H9 (cell line): ENCODE measurements around the gene AVPR2. TPM values are rescaled to one million over a fixed set of nuclear protein-coding genes. Genes with fewer than 3 reads are reported as not detected.

Experiments used
- DNase-seq: peaks from one replicate; pipeline ENCODE4 v3.0.0-alpha.2; 2017
- H2AFZ ChIP-seq: one replicate; pipeline ENCODE4 v1.6.1; 2013; ENCODE audit warnings: mild to moderate bottlenecking, low read length, control low read depth, moderate library complexity
- H2AK5ac ChIP-seq: 2 replicates; pipeline ENCODE4 v1.6.1; 2013; ENCODE audit warnings: low read length, control low read depth, mixed read lengths; ENCODE audit not compliant: insufficient read length
- H2BK120ac ChIP-seq: one replicate; pipeline ENCODE4 v1.6.1; 2013; ENCODE audit warnings: low read depth, mild to moderate bottlenecking, low read length, control low read depth, inconsistent platforms; ENCODE audit not compliant: poor library complexity, severe bottlenecking
- H2BK12ac ChIP-seq: 2 replicates; pipeline ENCODE4 v1.6.1; 2013; ENCODE audit warnings: low read length, control low read depth, mixed read lengths, low read depth; ENCODE audit not compliant: insufficient read length
- H2BK15ac ChIP-seq: 2 replicates; pipeline ENCODE4 v1.6.1; 2013; ENCODE audit warnings: low read depth, low read length, control low read depth
- H2BK20ac ChIP-seq: one replicate; pipeline ENCODE4 v1.6.1; 2013; ENCODE audit warnings: low read depth, mild to moderate bottlenecking, low read length, control low read depth, inconsistent platforms; ENCODE audit not compliant: poor library complexity, severe bottlenecking
- H2BK5ac ChIP-seq: 2 replicates; pipeline ENCODE4 v1.6.1; 2013; ENCODE audit warnings: low read length, control low read depth, mixed read lengths; ENCODE audit not compliant: insufficient read length
- H3K14ac ChIP-seq: 2 replicates; pipeline ENCODE4 v1.6.1; 2013; ENCODE audit warnings: low read length, control low read depth; ENCODE audit not compliant: insufficient read depth
- H3K18ac ChIP-seq: 2 replicates; pipeline ENCODE4 v1.6.1; 2013; ENCODE audit warnings: low read depth, mild to moderate bottlenecking, mixed read lengths, low read length, control low read depth; ENCODE audit not compliant: insufficient read length
- H3K23ac ChIP-seq: 2 replicates; pipeline ENCODE4 v1.6.1; 2013; ENCODE audit warnings: low read length, control low read depth, mixed read lengths, low read depth; ENCODE audit not compliant: insufficient read length
- H3K23me2 ChIP-seq: 2 replicates; pipeline ENCODE4 v1.6.1; 2013; ENCODE audit warnings: low read depth, mild to moderate bottlenecking, mixed read lengths, low read length, control low read depth; ENCODE audit not compliant: insufficient read length, poor library complexity, severe bottlenecking
- H3K27ac ChIP-seq: 2 replicates; pipeline ENCODE4 v1.5.1; 2013; ENCODE audit warnings: low read length, control low read depth, mixed read lengths, low read depth; ENCODE audit not compliant: insufficient read length
- H3K27me3 ChIP-seq: 2 replicates; pipeline ENCODE4 v1.6.1; 2013; ENCODE audit warnings: low read length, control low read depth, inconsistent platforms; ENCODE audit not compliant: insufficient read depth
- H3K4ac ChIP-seq: 2 replicates; pipeline ENCODE4 v1.6.1; 2013; ENCODE audit warnings: low read depth, mild to moderate bottlenecking, control low read depth, inconsistent platforms, low read length, moderate library complexity
- H3K4me1 ChIP-seq: 2 replicates; pipeline ENCODE4 v1.6.1; 2013; ENCODE audit warnings: low read length, control low read depth, inconsistent platforms; ENCODE audit not compliant: insufficient read depth
- H3K4me2 ChIP-seq: 2 replicates; pipeline ENCODE4 v1.6.1; 2013; ENCODE audit warnings: low read length, control low read depth, mixed read lengths; ENCODE audit not compliant: insufficient read length, insufficient read depth
- H3K56ac ChIP-seq: 2 replicates; pipeline ENCODE4 v1.6.1; 2013; ENCODE audit warnings: low read depth, mild to moderate bottlenecking, mixed read lengths, low read length, control low read depth; ENCODE audit not compliant: insufficient read length
- H3K79me1 ChIP-seq: 2 replicates; pipeline ENCODE4 v1.6.1; 2013; ENCODE audit warnings: low read depth, mild to moderate bottlenecking, moderate library complexity, low read length, control low read depth, inconsistent platforms; ENCODE audit not compliant: insufficient read depth, poor library complexity, severe bottlenecking
- H3K79me2 ChIP-seq: 2 replicates; pipeline ENCODE4 v1.6.1; 2013; ENCODE audit warnings: low read length, control low read depth, inconsistent platforms; ENCODE audit not compliant: insufficient read depth
- H3K9ac ChIP-seq: 2 replicates; pipeline ENCODE4 v1.6.1; 2013; ENCODE audit warnings: low read length, control low read depth, mixed read lengths; ENCODE audit not compliant: insufficient read length; ENCODE audit errors: extremely low read depth
- H3K9me3 ChIP-seq: one replicate; pipeline ENCODE4 v1.6.1; 2013; ENCODE audit warnings: low read depth, low read length, inconsistent platforms; ENCODE audit not compliant: control insufficient read depth
- H3T11ph ChIP-seq: one replicate; pipeline ENCODE4 v1.6.1; 2013; ENCODE audit warnings: mild to moderate bottlenecking, low read length, control low read depth, inconsistent platforms
- H4K20me1 ChIP-seq: one replicate; pipeline ENCODE4 v1.6.1; 2013; ENCODE audit not compliant: control insufficient read depth, insufficient read length, insufficient read depth
- H4K5ac ChIP-seq: 2 replicates; pipeline ENCODE4 v1.6.1; 2013; ENCODE audit warnings: low read depth, mild to moderate bottlenecking, mixed read lengths, low read length, control low read depth; ENCODE audit not compliant: insufficient read length
- H4K8ac ChIP-seq: replicated peaks from 2 replicates; pipeline ENCODE4 v1.6.1; 2013; ENCODE audit warnings: low read length, control low read depth, mixed read lengths, low read depth; ENCODE audit not compliant: insufficient read length
- H4K91ac ChIP-seq: 2 replicates; pipeline ENCODE4 v1.6.1; 2013; ENCODE audit warnings: low read depth, mild to moderate bottlenecking, moderate library complexity, mixed read lengths, low read length, control low read depth; ENCODE audit not compliant: insufficient read length
- H3K27ac Mint-ChIP-seq, 3 experiments: 2 replicates in 2 of 3; 3 replicates in 1 of 3; pipeline ENCODE4 v1.8.0; 2020 to 2021; ENCODE audit warnings: mixed read lengths in 3 of 3, mild to moderate bottlenecking in 1 of 3, moderate library complexity in 1 of 3
- H3K27me3 Mint-ChIP-seq: 2 replicates; pipeline ENCODE4 v1.8.0; 2021; ENCODE audit warnings: low read depth, mild to moderate bottlenecking, moderate library complexity, mixed read lengths
- H3K36me3 Mint-ChIP-seq, 3 experiments: 2 replicates in 2 of 3; 3 replicates in 1 of 3; pipeline ENCODE4 v1.8.0; 2020 to 2021; ENCODE audit warnings: low read depth in 3 of 3, mixed read lengths in 3 of 3; ENCODE audit not compliant: insufficient read depth in 1 of 3
- H3K4me1 Mint-ChIP-seq, 2 experiments: 2 replicates each; pipeline ENCODE4 v1.8.0; 2020; ENCODE audit warnings: mixed read lengths in 2 of 2
- H3K4me3 Mint-ChIP-seq, 2 experiments: 2 replicates in 1 of 2; 3 replicates in 1 of 2; pipeline ENCODE4 v1.8.0; 2020 to 2021; ENCODE audit warnings: mild to moderate bottlenecking in 2 of 2, mixed read lengths in 2 of 2, moderate library complexity in 1 of 2
- H3K9me3 Mint-ChIP-seq, 2 experiments: 2 replicates in 1 of 2; 3 replicates in 1 of 2; pipeline ENCODE4 v1.8.0; 2020; ENCODE audit warnings: mild to moderate bottlenecking in 2 of 2, mixed read lengths in 2 of 2, moderate library complexity in 1 of 2
- CTCF ChIP-seq: fragments of 200-600 bp; sonication (generic); conservative IDR thresholded peaks from 3 replicates; pipeline ENCODE4 v1.8.0; 2021; ENCODE audit warnings: antibody characterized with exemption, mild to moderate bottlenecking
- WGBS: extraction: QIAGEN DNeasy Blood & Tissue Kit; methylation state at CpG from one replicate; pipeline ENCODE4 v1.1.7; 2013; ENCODE audit warnings: missing lambda C conversion rate, low lambda C conversion rate, mixed read lengths; ENCODE audit not compliant: insufficient read length; ENCODE audit errors: extremely low coverage; 5-methylcytosine and 5-hydroxymethylcytosine counted together
- total RNA-seq: library from RNA; stranded (reverse); gene quantifications from 2 replicates; pipeline ENCODE4 v1.2.1, GENCODE V29; 2021

Gene AVPR2
- total RNA-seq, 1 experiment from 2014 or later, result not detected

GRCh38 chrX:153882557-153882956 lies 21.9 kb upstream of the AVPR2 start:
- no peak overlapping the region for H2AFZ ChIP-seq
- H3K4me1 ChIP-seq, result no peaks in the 10 kb centered on the region; the same call in none of the 2 replicates
- H3K9me3 ChIP-seq, result no peaks in the 10 kb centered on the region
- no peak overlapping the region for H2BK15ac ChIP-seq
- no peak overlapping the region for H3K14ac ChIP-seq
- Mint-ChIP-seq H3K4me3 (peak overlapping the region in 1 of 2 experiments; percentile 32; a peak in 1 of 5 replicates), H3K36me3 (peaks cover 4 to 10% (median 4%) of the 10 kb centered on the region in 3 experiments; a peak in 6 of 7 replicates), H3K27me3 (peaks cover 31% of the 10 kb centered on the region), H3K9me3 (peaks cover 48 to 69% of the 10 kb centered on the region in 2 experiments), H3K27ac (no peak overlapping the region), H3K4me1 (peaks cover 29 to 56% of the 10 kb centered on the region in 2 experiments)
- H4K5ac ChIP-seq, result no peak overlapping the region
- no peak overlapping the region for H4K8ac ChIP-seq
- H3K79me2 ChIP-seq, result no peaks in the 10 kb centered on the region
- no peak for DNase-seq
- H2BK120ac ChIP-seq, result no peak overlapping the region
- no peak overlapping the region for H3K9ac ChIP-seq
- no peak overlapping the region for H3K23ac ChIP-seq
- H2AK5ac ChIP-seq, result no peak overlapping the region
- peaks cover 7% of the 10 kb centered on the region for H3K23me2 ChIP-seq
- H3K56ac ChIP-seq, result no peak overlapping the region
- no peaks in the 10 kb centered on the region for H3K79me1 ChIP-seq
- H3K4ac ChIP-seq, result no peak overlapping the region
- H4K20me1 ChIP-seq, result no peaks in the 10 kb centered on the region
- no peak overlapping the region for H4K91ac ChIP-seq
- H2BK5ac ChIP-seq, result no peak overlapping the region
- no CpG with 5 or more reads among the region's 7 CpGs for WGBS
- H2BK20ac ChIP-seq, result no peak overlapping the region
- H2BK12ac ChIP-seq, result no peak overlapping the region
- TF ChIP-seq CTCF, result no peak
- H3T11ph ChIP-seq, result no peak overlapping the region
- H3K4me2 ChIP-seq, result no peak overlapping the region
- no peak overlapping the region for H3K18ac ChIP-seq
- no peak overlapping the region for H3K27ac ChIP-seq
- H3K27me3 ChIP-seq, result no peaks in the 10 kb centered on the region
